GM19468 (cell line): ENCODE measurements around the gene PRAMEF5.
"Not testable (repeated sequence)": the region's sequence is repeated elsewhere in the genome, so short reads cannot be mapped to it uniquely, and the experiment has no call there.

Source experiments
- ATAC-seq: cut with Tn5 transposase; IDR thresholded peaks from one replicate; pipeline ENCODE4 v1.9.1; 2021; ENCODE audit warnings: mild to moderate bottlenecking, moderate library complexity, moderate number of reproducible peaks; ENCODE audit not compliant: unreplicated experiment; ENCODE audit errors: extremely low read depth

The PRAMEF5 gene

DNA sequence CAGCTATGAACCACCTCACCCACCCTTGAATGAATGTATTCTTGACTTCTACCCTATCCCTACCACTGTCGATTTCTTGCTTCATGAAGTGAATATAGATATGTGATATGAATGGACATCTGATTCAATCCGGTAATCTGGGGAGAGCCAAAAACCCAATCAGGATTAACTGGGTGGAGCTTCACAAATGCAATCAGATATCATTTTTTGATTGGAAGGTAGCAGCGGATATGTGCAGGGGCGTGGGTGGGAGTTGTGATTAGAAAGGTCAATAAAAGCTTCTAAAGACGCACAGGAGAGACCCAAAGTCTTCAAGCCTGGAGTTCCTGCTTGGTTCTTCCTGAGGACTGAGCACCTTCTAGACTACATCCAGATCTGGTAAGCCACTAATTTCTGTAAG, at the start of gene PRAMEF5:
Gene PRAMEF5 (plus strand): TSS at position 301 of the 400 bp plus-strand sequence. CDS start 5,071 bp downstream, outside the sequence.
- not testable (repeated sequence) for ATAC-seq

DNA sequence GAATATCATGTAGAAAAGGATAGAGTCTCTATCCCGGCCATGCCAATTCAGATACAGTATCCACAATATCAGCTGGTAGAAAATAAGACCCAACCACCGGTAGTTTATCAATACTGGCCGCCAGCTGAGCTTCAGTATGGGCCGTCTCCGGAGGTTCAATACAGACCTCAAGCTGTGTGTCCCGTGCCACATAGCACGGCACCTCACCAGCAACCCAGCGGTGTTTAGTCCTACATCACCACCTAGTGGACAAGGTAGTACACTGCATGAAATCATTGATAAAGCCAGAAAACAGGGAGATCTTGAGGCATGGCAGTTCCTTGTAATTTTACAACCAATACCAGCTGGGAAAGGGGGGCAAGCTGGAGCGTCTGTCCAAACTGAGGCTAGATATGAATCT, 45.3 kb upstream of the PRAMEF5 start:
- ATAC-seq, result not testable (repeated sequence)

DNA sequence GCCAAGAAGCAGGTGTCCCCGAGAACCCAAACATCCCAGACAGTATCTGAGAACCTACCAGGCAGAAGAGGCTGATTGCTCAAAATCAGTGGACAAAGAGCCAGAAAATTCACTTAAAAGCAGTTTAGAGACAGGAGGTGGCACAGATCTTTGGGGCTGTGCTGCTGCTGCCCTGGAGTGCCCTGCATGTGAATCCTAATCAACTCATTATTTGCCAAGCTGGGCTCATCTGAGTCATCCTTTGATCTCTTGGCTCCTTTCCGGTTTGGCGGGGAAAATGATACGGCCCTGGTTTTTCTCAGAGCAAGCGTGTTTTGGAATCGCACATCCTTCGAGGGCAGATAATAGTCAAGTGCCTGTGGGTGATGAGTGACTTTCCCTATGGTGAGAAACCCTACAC, 37.4 kb upstream of the PRAMEF5 start:
- not testable (repeated sequence) for ATAC-seq

DNA sequence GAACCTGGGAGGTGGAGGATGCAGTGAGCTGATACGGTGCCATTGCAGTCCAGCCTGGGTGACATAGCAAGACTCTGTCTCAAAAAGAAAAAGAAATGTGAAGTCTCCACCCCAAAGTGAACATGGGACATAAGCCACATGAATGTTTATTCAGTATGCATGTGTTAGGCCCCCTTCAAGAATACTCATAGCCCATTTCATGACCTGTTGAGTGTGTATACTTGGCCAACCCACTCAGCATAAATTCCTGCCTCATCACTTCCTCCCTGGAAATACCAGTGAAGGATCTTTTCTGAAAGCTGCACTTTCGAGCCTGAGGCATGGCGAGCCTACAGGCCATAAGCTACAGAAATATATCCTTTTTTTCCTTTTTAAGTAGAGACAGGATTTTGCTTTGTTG, 34.8 kb upstream of the PRAMEF5 start:
- ATAC-seq, result not testable (repeated sequence)

DNA sequence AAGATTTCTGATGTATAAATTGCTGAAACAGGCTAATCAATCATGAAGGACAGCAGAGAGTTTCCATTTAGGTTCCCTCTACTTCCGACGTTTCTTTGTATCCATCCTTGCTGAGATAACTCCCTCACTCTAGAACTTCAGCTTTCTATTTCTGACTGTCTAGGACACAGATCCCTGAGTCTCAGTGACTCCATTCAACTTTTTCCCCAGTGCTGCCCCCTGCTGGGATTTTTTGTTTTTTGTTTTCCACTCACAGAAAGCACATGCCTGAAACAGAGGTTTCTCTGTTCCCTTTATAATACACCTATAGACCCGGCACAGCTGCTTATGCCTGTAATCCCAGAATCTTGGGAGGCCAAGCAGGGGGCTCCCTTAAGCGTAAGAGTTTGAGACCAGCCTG, 31.2 kb upstream of the PRAMEF5 start:
- not testable (repeated sequence) for ATAC-seq

DNA sequence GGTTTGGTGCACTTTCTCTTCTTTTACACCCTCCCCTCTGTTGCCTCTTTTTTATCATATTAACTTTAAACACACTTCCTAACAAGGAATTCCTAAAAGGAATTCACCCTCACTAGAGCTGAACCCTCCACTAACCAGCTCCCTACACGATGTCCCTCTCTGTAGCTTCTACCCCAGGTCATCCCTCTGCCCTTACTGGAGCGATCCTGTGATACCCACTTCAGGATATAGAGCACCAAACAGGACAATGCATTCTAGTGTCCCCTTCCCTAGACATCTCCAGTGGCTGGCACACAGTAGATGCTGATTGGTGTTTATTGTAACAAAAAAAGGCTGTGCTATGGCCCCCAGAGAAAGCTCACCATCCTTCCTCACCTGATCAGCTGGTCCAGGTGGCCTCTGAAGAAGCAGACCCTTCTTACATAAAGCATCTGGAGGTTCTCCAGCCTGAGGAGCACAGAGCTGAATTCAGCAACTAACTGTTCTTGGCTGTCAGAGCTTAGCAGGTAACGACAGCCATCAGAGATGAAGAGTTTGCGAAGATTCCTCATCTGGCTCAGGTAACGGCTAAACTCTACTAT, 29.4 kb upstream of the PRAMEF5 start:
- ATAC-seq, result no peak

DNA sequence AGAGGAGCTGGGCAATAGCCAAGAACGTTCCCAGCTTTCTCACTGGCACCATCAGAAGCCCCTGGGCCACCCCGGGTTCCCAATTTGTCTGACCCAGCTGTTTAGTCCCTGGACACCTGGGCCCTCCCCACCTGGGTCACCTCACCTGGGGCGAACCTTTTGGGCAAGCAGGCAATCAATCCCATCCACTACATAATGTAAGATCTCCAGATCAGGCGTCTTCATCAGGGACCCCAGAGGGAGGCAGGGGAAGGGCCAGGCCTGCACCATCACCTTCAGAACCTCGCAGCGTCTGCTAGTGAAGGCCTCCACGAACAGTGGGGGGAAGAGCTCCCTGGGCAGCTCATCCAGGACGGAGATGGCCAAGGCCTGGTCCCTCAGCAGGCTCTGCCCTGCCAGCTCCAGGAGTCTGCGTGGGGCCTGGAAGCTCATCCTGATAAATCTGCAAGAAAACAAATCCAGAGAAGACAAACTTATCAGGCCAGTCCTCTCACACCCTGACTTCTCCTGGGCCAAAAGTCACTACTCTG, 28.3 kb upstream of the PRAMEF5 start, which contains the start of gene PRAMEF18:
Gene PRAMEF18 (minus strand): TSS at position 480 of the 530 bp plus-strand sequence. CDS start 48 bp downstream, at position 432.
- not testable (repeated sequence) for ATAC-seq

DNA sequence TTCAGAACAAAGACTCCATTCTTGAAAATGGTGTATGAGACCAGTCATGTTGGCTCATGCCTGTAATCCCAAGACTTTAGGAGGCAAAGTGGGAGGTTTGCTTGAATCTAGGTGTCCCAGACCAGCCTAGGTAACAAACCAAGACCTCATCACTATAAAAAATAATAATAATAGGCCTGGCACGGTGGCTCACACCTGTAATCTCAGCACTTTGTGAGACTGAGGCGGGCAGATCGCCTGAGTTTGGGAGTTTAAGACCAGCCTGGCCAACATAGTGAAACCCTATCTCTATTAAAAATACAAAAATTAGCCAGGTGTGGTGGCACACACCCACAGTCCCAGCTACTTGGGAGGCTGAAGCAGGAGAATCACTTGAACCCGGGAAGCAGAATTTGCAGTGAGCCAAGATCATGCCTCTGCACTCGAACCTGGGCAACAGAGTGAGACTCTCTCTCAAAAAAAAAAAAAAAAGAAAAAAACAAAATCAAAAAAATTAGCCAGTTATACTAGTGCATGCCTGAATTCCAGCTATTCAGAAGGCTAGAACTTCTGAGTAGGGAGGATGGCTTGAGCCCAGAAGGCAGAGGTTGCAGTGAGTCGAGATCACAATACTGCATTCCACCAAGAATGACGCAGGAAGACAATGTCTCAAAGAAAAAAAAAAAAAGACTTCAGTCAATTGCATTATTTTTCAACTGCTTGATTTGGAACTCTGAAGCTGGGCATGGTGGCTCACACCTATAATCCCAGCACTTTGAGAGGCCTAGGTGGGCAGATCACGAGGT, 26.5 kb upstream of the PRAMEF5 start:
- not testable (repeated sequence) for ATAC-seq

DNA sequence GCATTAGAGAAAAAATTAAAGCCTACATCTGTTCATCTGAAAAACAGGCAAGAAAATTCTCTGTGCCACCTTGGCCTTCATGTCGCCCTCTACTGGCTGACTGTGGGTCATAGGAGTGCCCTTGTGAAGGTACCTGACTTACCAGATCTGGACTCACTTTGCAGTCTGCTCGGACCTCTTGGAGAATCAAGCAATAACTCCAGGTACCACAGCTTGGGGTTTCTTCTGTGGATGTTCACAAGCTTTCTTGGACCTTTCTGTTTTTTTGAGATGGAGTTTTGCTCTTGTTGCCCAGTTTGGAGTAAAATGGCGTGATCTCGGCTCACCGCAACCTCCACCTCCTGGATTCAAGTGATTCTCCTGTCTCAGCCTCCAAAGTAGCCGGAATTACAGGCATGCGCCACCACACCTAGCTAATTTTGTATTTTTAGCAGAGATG, 25.6 kb upstream of the PRAMEF5 start:
- ATAC-seq, result peak; percentile 24

DNA sequence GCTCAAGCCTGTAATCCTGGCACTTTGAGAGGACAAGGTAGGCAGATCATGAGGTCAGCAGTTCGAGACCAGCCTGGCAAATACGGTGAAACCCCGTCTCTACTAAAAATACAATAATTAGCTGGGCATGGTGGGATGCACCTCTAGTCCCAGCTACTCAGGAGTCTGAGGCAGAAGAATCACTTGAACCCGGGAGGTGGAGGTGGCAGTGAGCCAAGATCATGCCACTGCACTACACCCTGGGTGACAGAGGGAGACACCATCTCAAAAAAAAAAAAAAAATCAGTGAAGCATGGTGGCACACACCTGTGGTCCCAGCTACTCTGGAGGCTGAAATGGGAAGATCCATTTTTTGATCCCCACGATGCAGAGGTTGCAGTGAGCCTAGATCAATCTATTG, 23.9 kb upstream of the PRAMEF5 start:
- not testable (repeated sequence) for ATAC-seq

DNA sequence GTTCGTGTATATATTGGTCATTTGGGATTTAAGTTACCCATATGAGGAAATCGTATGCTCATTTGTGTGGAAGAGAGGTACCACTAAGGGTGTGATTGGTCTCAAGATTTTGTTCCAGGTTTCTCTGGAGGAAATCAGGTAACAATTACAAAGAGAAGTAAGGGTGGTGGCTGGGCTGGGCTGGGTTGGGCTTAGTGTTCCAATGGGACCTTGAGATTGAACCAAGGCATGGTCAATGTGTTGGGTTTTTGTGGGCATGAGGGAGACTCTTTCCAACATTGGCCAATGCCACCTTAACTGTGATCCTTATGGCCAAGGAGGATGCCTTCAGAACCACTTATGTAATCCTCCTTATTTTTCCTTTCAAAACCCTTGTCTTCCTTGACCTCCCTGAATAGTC, 23.4 kb upstream of the PRAMEF5 start:
- not testable (repeated sequence) for ATAC-seq

DNA sequence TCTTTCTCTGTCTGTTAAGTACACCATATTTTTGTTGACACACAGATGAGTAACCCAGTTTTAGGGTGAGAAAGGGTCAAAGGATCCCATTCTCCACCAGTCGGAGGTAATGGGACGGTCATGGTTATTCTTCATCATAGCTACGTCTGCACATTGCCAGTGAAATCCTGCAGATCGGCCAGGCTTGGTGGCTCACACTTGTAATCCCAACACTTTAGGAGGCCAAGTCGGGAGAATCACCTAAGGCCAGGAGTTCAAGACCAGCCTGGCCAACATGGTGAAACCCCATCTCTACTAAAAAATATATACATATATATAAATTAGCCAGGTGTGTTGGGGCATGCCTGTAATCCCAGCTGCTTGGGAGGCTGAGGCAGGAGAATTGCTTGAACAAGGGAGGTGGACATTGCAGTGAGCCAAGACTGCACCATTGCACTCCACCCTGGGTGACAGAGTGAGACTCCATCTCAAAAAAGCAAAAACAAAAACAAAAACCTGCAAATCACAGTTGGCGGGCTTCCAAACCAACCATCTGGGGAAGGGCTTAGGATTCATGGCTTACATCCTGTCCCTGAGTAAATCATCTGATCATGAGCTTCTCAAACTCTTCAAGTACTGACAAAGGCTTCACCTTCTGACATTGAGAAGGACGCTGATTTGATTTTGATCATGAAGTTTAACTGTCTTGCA, 22.8 kb upstream of the PRAMEF5 start:
- ATAC-seq, result not testable (repeated sequence)

DNA sequence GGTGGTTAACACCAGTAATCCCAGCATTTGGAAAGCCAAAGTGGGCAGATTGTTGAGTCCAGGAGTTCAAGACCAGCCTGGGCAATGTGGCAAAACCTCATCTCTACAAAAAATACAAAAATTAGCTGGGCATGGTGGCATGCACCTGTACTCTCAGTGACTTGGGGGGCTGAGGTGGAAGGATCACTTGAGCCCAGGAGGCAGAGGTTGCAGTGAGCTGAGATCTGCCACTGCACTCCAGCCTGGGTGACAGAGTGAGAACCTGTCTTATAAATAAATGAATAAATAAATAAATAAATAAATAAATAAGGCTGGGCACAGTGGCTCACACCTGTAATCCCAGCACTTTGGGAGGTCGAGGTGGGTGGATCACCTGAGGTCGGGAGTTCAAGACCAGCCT, 21.9 kb upstream of the PRAMEF5 start:
- ATAC-seq, result not testable (repeated sequence)

DNA sequence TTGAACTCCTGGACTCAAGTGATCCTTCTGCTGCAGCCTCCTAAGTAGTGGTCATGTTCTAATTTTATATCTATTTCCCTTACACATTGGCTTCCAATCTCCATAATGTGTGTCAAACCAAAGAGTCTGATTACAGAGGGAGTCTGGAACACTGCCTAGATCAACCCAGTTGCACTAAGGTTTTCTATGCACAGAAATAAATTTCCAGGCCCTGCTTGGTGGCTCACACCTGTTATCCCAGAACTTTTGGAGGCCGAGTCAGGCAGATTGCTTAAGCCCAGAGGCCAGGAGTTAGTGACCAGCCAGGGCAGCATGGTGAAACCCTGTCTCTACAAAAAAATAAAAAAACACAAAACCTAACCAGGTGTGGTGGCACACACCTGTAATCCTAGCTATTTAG, 19.9 kb upstream of the PRAMEF5 start:
- ATAC-seq, result not testable (repeated sequence)

DNA sequence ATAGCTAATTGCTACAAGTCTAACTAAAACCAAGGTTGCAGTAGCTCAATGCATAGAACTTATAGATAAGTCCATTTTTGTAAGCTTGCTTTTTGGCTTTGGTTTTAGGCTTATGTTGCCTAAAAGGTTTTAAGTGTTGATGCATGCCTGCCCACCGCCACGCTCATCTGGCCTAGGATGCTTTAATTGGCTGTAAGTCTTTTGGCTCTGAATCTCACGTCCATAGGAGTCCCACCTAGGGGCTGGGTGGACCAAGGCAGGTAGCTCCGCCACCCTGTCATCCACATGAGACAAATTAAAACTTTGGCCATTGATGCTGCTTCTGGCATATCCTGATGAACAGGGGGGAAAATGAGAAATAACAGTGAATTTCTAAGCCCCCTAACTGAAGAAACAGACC, 16.4 kb upstream of the PRAMEF5 start:
- not testable (repeated sequence) for ATAC-seq

DNA sequence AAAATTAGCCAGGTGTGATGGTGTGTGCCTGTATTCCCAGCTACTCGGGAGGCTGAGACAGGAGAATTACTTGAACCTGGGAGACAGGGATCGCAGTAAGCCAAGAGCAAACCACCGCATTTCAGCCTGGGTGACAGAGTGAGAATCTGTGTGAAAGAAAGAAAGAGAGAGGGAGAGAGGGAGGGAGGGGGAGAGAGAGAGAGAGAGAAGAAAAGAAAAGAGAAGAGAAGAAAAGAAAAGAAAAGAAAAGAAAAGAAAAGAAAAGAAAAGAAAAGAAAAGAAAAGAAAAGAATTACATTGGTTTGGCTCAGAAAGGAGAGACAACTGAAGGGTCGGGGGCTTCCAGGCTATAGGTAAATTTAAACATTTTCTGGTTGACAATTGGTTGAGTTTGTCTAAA, 14.4 kb upstream of the PRAMEF5 start:
- not testable (repeated sequence) for ATAC-seq

DNA sequence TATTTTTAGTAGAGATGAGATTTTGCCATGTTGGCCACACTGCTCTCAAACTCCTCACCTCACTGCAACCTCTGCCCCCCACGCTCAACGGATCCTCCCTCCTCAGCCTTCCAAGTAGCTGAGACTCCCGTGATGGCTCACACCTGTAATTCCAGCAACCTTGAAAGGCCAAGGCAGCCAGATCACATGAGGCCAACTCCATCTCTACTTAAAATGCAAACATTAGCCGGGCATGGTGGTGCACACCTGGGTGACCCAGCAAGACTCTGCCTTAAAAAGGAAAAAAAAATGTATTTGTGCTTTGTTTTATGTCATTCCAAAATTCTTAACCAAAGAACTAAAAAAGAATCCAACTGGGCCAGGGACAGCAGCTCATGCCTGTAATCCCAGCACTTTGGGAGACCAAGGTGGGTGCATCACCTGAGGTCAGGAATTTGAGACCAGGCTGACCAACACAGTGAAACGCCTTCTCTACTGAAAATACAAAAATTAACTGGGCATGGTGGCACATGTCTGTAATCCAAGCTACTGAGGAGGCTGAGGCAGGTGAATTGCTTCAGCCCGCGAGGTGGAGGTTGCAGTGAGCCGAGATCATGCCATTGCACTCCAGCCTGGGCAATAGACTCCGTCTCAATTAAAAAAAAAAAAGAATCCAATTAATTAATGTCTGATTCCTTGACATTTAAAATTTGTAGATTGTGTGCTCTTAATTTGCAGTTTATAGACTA, 10.3 kb upstream of the PRAMEF5 start:
- not testable (repeated sequence) for ATAC-seq

DNA sequence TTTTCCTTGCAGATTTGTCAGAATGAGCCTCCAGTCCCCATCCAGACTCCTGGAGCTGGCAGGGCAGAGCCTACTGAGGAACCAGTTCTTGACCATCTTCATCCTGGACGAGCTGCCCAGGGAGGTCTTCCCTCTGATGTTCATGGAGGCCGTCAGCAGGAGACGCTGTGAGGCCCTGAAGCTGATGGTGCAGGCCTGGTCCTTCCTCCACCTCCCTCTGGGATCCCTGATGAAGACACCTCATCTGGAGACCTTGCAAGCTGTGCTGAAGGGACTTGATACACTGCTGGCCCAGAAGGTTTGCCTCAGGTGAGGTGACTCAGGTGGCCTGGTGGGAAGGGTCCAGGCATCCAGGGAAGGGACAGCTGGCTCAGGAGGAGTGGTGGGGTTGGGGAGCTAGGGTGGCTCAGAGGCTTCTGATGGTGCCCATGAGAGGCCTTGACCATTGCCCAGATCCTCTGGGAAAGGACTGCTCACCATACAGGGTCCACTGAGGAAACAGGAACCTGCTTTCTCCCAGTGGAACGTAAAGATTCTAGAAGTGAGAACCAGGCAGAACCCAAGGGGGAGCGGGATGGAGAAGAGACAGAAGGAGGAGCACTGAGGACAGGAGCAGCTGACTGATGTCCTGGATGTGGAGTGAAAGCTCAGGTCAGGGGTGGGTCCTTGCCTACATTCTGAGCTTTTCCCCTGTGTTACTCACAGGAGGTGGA, 8.0 kb upstream of the PRAMEF5 start:
- ATAC-seq, result not testable (repeated sequence)

DNA sequence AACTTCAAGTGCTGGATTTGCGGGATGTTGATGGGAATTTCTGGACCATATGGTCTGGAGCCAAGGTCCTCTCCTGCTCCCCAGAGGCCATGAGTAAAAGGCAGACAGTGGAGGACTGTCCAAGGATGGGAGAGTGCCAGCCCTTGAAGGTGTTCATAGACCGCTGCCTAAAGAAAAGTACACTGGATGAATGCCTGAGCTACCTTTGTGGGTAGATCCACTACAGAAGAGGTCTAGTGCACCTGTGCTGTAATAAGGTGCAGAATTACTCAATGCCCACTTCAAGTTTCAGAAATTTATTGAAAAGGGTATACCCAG, 7.5 kb upstream of the PRAMEF5 start:
- ATAC-seq, result not testable (repeated sequence)
